Measurements from ENCODE around the gene RAPGEF5.

RAPGEF5 gene

GRCh38 chr7:22141355-22141754 is 215.6 kb downstream of the RAPGEF5 start:
- POLR2A ChIA-PET: no interaction called here
- no peak for TF ChIP-seq CTCF (IDR thresholded peaks at IDR 0.05; ENCODE audit: control extremely low read depth, extremely low read depth, low read depth, missing control alignments)
- CTCF ChIA-PET: interaction anchor here (1.2 to 3.7 kb wide), 8 partner anchors 12 to 334 kb away, joined by 3 to 19 read pairs (median 4); no protein-coding TSS in a partner anchor
- DNase-seq (ENCODE audit: extremely low spot score): no peak

- no peak for TF ChIP-seq CTCF (IDR thresholded peaks at IDR 0.05; ENCODE audit: control extremely low read depth, extremely low read depth, low read depth, missing control alignments)
- DNase-seq (ENCODE audit: extremely low spot score): no peak
- POLR2A ChIA-PET: no interaction called here
- CTCF ChIA-PET: interaction anchor here (1.2 to 3.7 kb wide), 9 partner anchors 11 to 334 kb away, joined by 3 to 19 read pairs (median 4); no protein-coding TSS in a partner anchor
Measured at GRCh38 chr7:22140578-22140977, 216.4 kb downstream of the RAPGEF5 start.

GRCh38 chr7:22138886-22139285 is 218.1 kb downstream of the RAPGEF5 start:
- no peak for DNase-seq (ENCODE audit: extremely low spot score)
- TF ChIP-seq CTCF (IDR thresholded peaks at IDR 0.05; ENCODE audit: control extremely low read depth, extremely low read depth, low read depth, missing control alignments): no peak
- ChIA-PET POLR2A (no interaction called here), CTCF (interaction anchor here (0.8 to 3.7 kb wide), 4 partner anchors 12 to 56 kb away, joined by 3 to 11 read pairs (median 4); no protein-coding TSS in a partner anchor)

GRCh38 chr7:22138106-22138505 is 218.8 kb downstream of the RAPGEF5 start:
- DNase-seq (ENCODE audit: extremely low spot score): no peak
- no peak for TF ChIP-seq CTCF (IDR thresholded peaks at IDR 0.05; ENCODE audit: control extremely low read depth, extremely low read depth, low read depth, missing control alignments)
- CTCF ChIA-PET: interaction anchor here (0.8 to 1.8 kb wide), 3 partner anchors 11 to 56 kb away, joined by 3 to 4 read pairs (median 4); no protein-coding TSS in a partner anchor
- POLR2A ChIA-PET: no interaction called here

- ChIA-PET CTCF (interaction anchor here (1.6 to 1.8 kb wide), 2 partner anchors 10 to 55 kb away, joined by 3 to 4 read pairs; no protein-coding TSS in a partner anchor), POLR2A (no interaction called here)
- no peak for DNase-seq (ENCODE audit: extremely low spot score)
- no peak for TF ChIP-seq CTCF (IDR thresholded peaks at IDR 0.05; ENCODE audit: control extremely low read depth, extremely low read depth, low read depth, missing control alignments)
Measured at GRCh38 chr7:22137466-22137865, 219.5 kb downstream of the RAPGEF5 start.

GRCh38 chr7:22137026-22137425 is 219.9 kb downstream of the RAPGEF5 start:
- TF ChIP-seq CTCF (IDR thresholded peaks at IDR 0.05; ENCODE audit: control extremely low read depth, extremely low read depth, low read depth, missing control alignments): no peak
- ChIA-PET POLR2A (no interaction called here), CTCF (no interaction called here)
- no peak for DNase-seq (ENCODE audit: extremely low spot score)
